Mononuclear cell (primary cell): Measurements from ENCODE around the gene DCDC2. TPM values are rescaled to one million over a fixed set of nuclear protein-coding genes. Genes with fewer than 3 reads are reported as not detected.
"Not testable (repeated sequence)": the region's sequence is repeated elsewhere in the genome, so short reads cannot be mapped to it uniquely, and the experiment has no call there.

Source experiments
- H3K27me3 ChIP-seq: 2 replicates; pipeline ENCODE4 v1.6.0; 2011; ENCODE audit warnings: low read length, control low read depth; ENCODE audit not compliant: insufficient read depth
- H3K4me1 ChIP-seq: 2 replicates; pipeline ENCODE4 v1.5.1; 2011; ENCODE audit warnings: mild to moderate bottlenecking, low read length, control low read depth; ENCODE audit not compliant: insufficient read depth
- H3K4me3 ChIP-seq: 2 replicates; pipeline ENCODE4 v1.5.1; 2011; ENCODE audit warnings: mild to moderate bottlenecking, low read length, moderate library complexity
- H3K9me3 ChIP-seq: 2 replicates; pipeline ENCODE4 v1.5.1; 2011; ENCODE audit warnings: low read depth, mild to moderate bottlenecking, control low read depth, low read length
- total RNA-seq: library from RNA; depleted of rRNA; stranded (reverse); fragments of >200 nt; gene quantifications from one replicate; pipeline ENCODE4 v1.2.3, GENCODE V29; 2012

Gene DCDC2
- total RNA-seq, 1 donor, result 0.10 TPM

GRCh38 chr6:24385536-24386269 lies 27.8 kb upstream of the DCDC2 start:
- Histone ChIP-seq H3K9me3 (no peaks in the 10 kb centered on the region), H3K4me1 (no peaks in the 10 kb centered on the region), H3K4me3 (no peak overlapping the region), H3K27me3 (no peaks in the 10 kb centered on the region)

GRCh38 chr6:24384369-24385130 lies 26.7 kb upstream of the DCDC2 start:
- not testable (repeated sequence) for H3K4me1 ChIP-seq, H3K27me3 ChIP-seq, H3K4me3 ChIP-seq, H3K9me3 ChIP-seq

- H3K27me3 ChIP-seq, H3K4me3 ChIP-seq, H3K9me3 ChIP-seq, H3K4me1 ChIP-seq: not testable (repeated sequence)
Observed at GRCh38 chr6:24382891-24383494, 25.1 kb upstream of the DCDC2 start.

- Histone ChIP-seq H3K4me3 (no peak overlapping the region), H3K4me1 (no peaks in the 10 kb centered on the region), H3K9me3 (no peaks in the 10 kb centered on the region), H3K27me3 (no peaks in the 10 kb centered on the region)
Observed at GRCh38 chr6:24382220-24382540, 24.3 kb upstream of the DCDC2 start.

GRCh38 chr6:24381476-24382219 lies 23.8 kb upstream of the DCDC2 start:
- H3K4me3 ChIP-seq, result no peak overlapping the region
- H3K4me1 ChIP-seq, result no peaks in the 10 kb centered on the region
- no peaks in the 10 kb centered on the region for H3K27me3 ChIP-seq
- no peaks in the 10 kb centered on the region for H3K9me3 ChIP-seq

GRCh38 chr6:24378473-24379097 lies 20.7 kb upstream of the DCDC2 start:
- H3K9me3 ChIP-seq, result no peaks in the 10 kb centered on the region
- H3K4me1 ChIP-seq, result no peaks in the 10 kb centered on the region
- no peaks in the 10 kb centered on the region for H3K27me3 ChIP-seq
- H3K4me3 ChIP-seq, result no peak overlapping the region

GRCh38 chr6:24376871-24377270 lies 19.0 kb upstream of the DCDC2 start:
- no peaks in the 10 kb centered on the region for H3K9me3 ChIP-seq
- no peaks in the 10 kb centered on the region for H3K4me1 ChIP-seq
- H3K27me3 ChIP-seq, result no peaks in the 10 kb centered on the region
- no peak overlapping the region for H3K4me3 ChIP-seq

GRCh38 chr6:24374612-24375011 lies 16.8 kb upstream of the DCDC2 start:
- no peaks in the 10 kb centered on the region for H3K9me3 ChIP-seq
- H3K4me3 ChIP-seq, result no peak overlapping the region
- no peaks in the 10 kb centered on the region for H3K27me3 ChIP-seq
- H3K4me1 ChIP-seq, result no peaks in the 10 kb centered on the region

GRCh38 chr6:24365103-24365633 lies 7.3 kb upstream of the DCDC2 start:
- H3K27me3 ChIP-seq, result peaks cover 12% of the 10 kb centered on the region
- not testable (repeated sequence) for H3K4me1 ChIP-seq, H3K9me3 ChIP-seq, H3K4me3 ChIP-seq

GRCh38 chr6:24362363-24362762 lies 4.5 kb upstream of the DCDC2 start:
- H3K4me3 ChIP-seq, H3K9me3 ChIP-seq: not testable (repeated sequence)
- Histone ChIP-seq H3K27me3 (peaks cover 20% of the 10 kb centered on the region), H3K4me1 (peaks cover 21% of the 10 kb centered on the region)

- Histone ChIP-seq H3K4me3 (peak overlapping the region; percentile 12), H3K4me1 (peaks cover 22% of the 10 kb centered on the region), H3K9me3 (no peaks in the 10 kb centered on the region), H3K27me3 (peaks cover 35% of the 10 kb centered on the region)
Observed at GRCh38 chr6:24359640-24360454, 2.0 kb upstream of the DCDC2 start.

- Histone ChIP-seq H3K9me3 (no peaks in the 10 kb centered on the region), H3K27me3 (peaks cover 29% of the 10 kb centered on the region), H3K4me3 (peak overlapping the region; percentile 2), H3K4me1 (peaks cover 22% of the 10 kb centered on the region)
Observed at GRCh38 chr6:24358219-24358821, 461 bp upstream of the DCDC2 start.

- H3K4me3 ChIP-seq, result no peak overlapping the region
- H3K4me1 ChIP-seq, result peaks cover 22% of the 10 kb centered on the region
- H3K9me3 ChIP-seq, result no peaks in the 10 kb centered on the region
- H3K27me3 ChIP-seq, result peaks cover 25% of the 10 kb centered on the region
Observed at GRCh38 chr6:24356310-24356973, 1.4 kb downstream of the DCDC2 start.
